PC-3 (cell line): Measurements from ENCODE around the gene USF3. TPM values are rescaled to one million over a fixed set of nuclear protein-coding genes. Genes with fewer than 3 reads are reported as not detected.

Source experiments
- ATAC-seq: fragments of 200-7000 bp; cut with Tn5 transposase; 2 replicates; pipeline ENCODE4 v1.9.1; 2020; ENCODE audit warnings: mild to moderate bottlenecking, moderate library complexity
- BruUV-seq: library from RNA; stranded (reverse); fragments of 400-500 nt; replicated peaks from 2 replicates; lab custom pipeline; 2021; lab: Mats Ljungman, UMichigan
- CTCF ChIA-PET: fragments of 300-600 bp; sonication (Branson Sonifier 250); formaldehyde crosslinking; loops from one replicate; lab custom pipeline; 2022; ENCODE audit warnings: antibody characterized with exemption; lab: Charles Lee
- POLR2A ChIA-PET: fragments of 300-600 bp; sonication (Branson Sonifier 250); formaldehyde crosslinking; loops from one replicate; lab custom pipeline; 2022; ENCODE audit warnings: antibody characterized with exemption; ENCODE audit not compliant: unreplicated experiment; lab: Charles Lee
- DNase-seq: peaks from one replicate; pipeline ENCODE4 v3.0.0-alpha.2; 2015
- H2AFZ ChIP-seq: fragments of 300-600 bp; sonication (generic); 2 replicates; pipeline ENCODE4 v1.6.0; 2016; ENCODE audit warnings: antibody characterized with exemption, low read length
- H3F3A ChIP-seq: fragments of 300-600 bp; sonication (generic); one replicate; pipeline ENCODE4 v1.6.0; 2017; ENCODE audit warnings: antibody characterized with exemption, low read length, control low read depth, mild to moderate bottlenecking; ENCODE audit not compliant: unreplicated experiment
- H3K27ac ChIP-seq: fragments of 300-600 bp; sonication (generic); 2 replicates; pipeline ENCODE4 v1.5.1; 2016; ENCODE audit warnings: mild to moderate bottlenecking, low read length
- H3K27me3 ChIP-seq: fragments of 300-600 bp; sonication (generic); 2 replicates; pipeline ENCODE4 v1.6.1; 2016; ENCODE audit warnings: low read length, mixed read lengths
- H3K36me3 ChIP-seq: fragments of 300-600 bp; sonication (generic); 2 replicates; pipeline ENCODE4 v1.6.1; 2016; ENCODE audit warnings: low read depth, mixed run types, low read length, mixed read lengths
- H3K4me1 ChIP-seq: fragments of 300-600 bp; sonication (generic); 2 replicates; pipeline ENCODE4 v1.5.1; 2016; ENCODE audit warnings: low read length; ENCODE audit not compliant: insufficient read depth
- H3K4me2 ChIP-seq: fragments of 300-600 bp; sonication (generic); 2 replicates; pipeline ENCODE4 v1.6.0; 2016; ENCODE audit warnings: low read length
- H3K4me3 ChIP-seq: fragments of 300-600 bp; sonication (generic); 2 replicates; pipeline ENCODE4 v1.5.1; 2016; ENCODE audit warnings: mild to moderate bottlenecking, low read length, mixed read lengths
- H3K79me2 ChIP-seq: fragments of 300-600 bp; sonication (generic); 2 replicates; pipeline ENCODE4 v1.6.1; 2017; ENCODE audit warnings: low read length, mixed read lengths
- H3K9ac ChIP-seq: fragments of 300-600 bp; sonication (generic); 2 replicates; pipeline ENCODE4 v1.6.0; 2016; ENCODE audit warnings: mild to moderate bottlenecking, low read length
- H3K9me2 ChIP-seq: fragments of 300-600 bp; sonication (generic); replicated peaks from 2 replicates; pipeline ENCODE4 v1.6.1; 2016; ENCODE audit warnings: mixed run types, low read length, mixed read lengths
- H3K9me3 ChIP-seq: fragments of 300-600 bp; sonication (generic); 2 replicates; pipeline ENCODE4 v1.6.1; 2016; ENCODE audit warnings: low read length, mixed read lengths
- H4K20me1 ChIP-seq: fragments of 300-600 bp; sonication (generic); 2 replicates; pipeline ENCODE4 v1.6.1; 2016; ENCODE audit warnings: low read length, mixed read lengths
- CTCF ChIP-seq: fragments of 300-600 bp; sonication (generic); conservative IDR thresholded peaks from 2 replicates; pipeline ENCODE4 v1.5.1; 2017; ENCODE audit warnings: antibody characterized with exemption, low read depth, mild to moderate bottlenecking, low read length
- EZH2 ChIP-seq: fragments of 300-600 bp; sonication (generic); IDR thresholded peaks from one replicate; pipeline ENCODE4 v1.6.1; 2017; ENCODE audit warnings: antibody characterized with exemption, mild to moderate bottlenecking, low read length; ENCODE audit not compliant: unreplicated experiment
- EZH2phosphoT487 ChIP-seq: fragments of 300-600 bp; sonication (generic); IDR thresholded peaks from 2 replicates; pipeline ENCODE4 v1.6.1; 2018; ENCODE audit warnings: mild to moderate bottlenecking, antibody characterized with exemption, low read length, borderline replicate concordance
- intact Hi-C: fragments of 100-400 bp; cut with micrococcal nuclease; formaldehyde crosslinking; loops from 2 replicates; pipeline ENCODE4 v1.9.0; 2023
- total RNA-seq: library from RNA; depleted of rRNA; stranded (reverse); fragments of >200 nt; gene quantifications from 2 replicates; pipeline ENCODE4 v1.2.3, GENCODE V29; 2014

Gene USF3
- total RNA-seq, 1 experiment from 2014 or later: 10.5 TPM

- no peak for DNase-seq
- Histone ChIP-seq H4K20me1 (no peaks in the 10 kb centered on the region), H3K27ac (no peak overlapping the region), H3K4me3 (no peak overlapping the region), H3K36me3 (0 out of 2 replicates have a peak, but pooled peaks cover 2% of the 10 kb centered on the region), H3K4me2 (no peak overlapping the region), H3K4me1 (no peaks in the 10 kb centered on the region), H3K9ac (no peak overlapping the region), H3K9me3 (no peaks in the 10 kb centered on the region), H3F3A (no peaks in the 10 kb centered on the region), H3K79me2 (no peaks in the 10 kb centered on the region), H3K27me3 (no peaks in the 10 kb centered on the region), H3K9me2 (no peaks in the 10 kb centered on the region), H2AFZ (no peak overlapping the region)
- BruUV-seq: no TSS peak
- TF ChIP-seq EZH2phosphoT487: no peak
- no peak for TF ChIP-seq EZH2
- TF ChIP-seq CTCF: no peak
- ATAC-seq: no peak
- POLR2A ChIA-PET: no interaction called here
- intact Hi-C loops: no loop called here
- CTCF ChIA-PET: no interaction called here
Observed at GRCh38 chr3:113676261-113676660, 20.2 kb downstream of the USF3 start.

- Histone ChIP-seq H3K4me3 (no peak overlapping the region), H3K9me2 (no peaks in the 10 kb centered on the region), H3K9me3 (no peaks in the 10 kb centered on the region), H3K27me3 (no peaks in the 10 kb centered on the region), H3K36me3 (0 out of 2 replicates have a peak, but pooled peaks cover 2% of the 10 kb centered on the region), H3K79me2 (no peaks in the 10 kb centered on the region), H2AFZ (no peak overlapping the region), H3F3A (no peaks in the 10 kb centered on the region), H3K9ac (no peak overlapping the region), H4K20me1 (no peaks in the 10 kb centered on the region), H3K27ac (no peak overlapping the region), H3K4me1 (no peaks in the 10 kb centered on the region), H3K4me2 (no peak overlapping the region)
- ChIA-PET CTCF (no interaction called here), POLR2A (no interaction called here)
- TF ChIP-seq CTCF (no peak), EZH2 (no peak), EZH2phosphoT487 (no peak)
- intact Hi-C loops: no loop called here
- DNase-seq (no peak), ATAC-seq (no peak)
- no TSS peak for BruUV-seq
Observed at GRCh38 chr3:113673593-113673992, 22.8 kb downstream of the USF3 start.

GRCh38 chr3:113668015-113668414 is 28.4 kb downstream of the USF3 start:
- no TSS peak for BruUV-seq
- peak; percentile 65 for ATAC-seq

More at GRCh38 chr3:113668015-113668414, 28.4 kb downstream of the USF3 start:
- ChIA-PET POLR2A (no interaction called here), CTCF (interaction anchor here (0.6 kb wide), 1 partner anchor 46 kb away, joined by 5 read pairs; no protein-coding TSS in a partner anchor)
- no peaks in the 10 kb centered on the region for H3K79me2 ChIP-seq
- DNase-seq: no peak
- no peaks in the 10 kb centered on the region for H3K36me3 ChIP-seq
- intact Hi-C loops: no loop called here
- no peak overlapping the region for H3K4me2 ChIP-seq
- H3F3A ChIP-seq: no peaks in the 10 kb centered on the region
- H2AFZ ChIP-seq: no peak overlapping the region
- no peaks in the 10 kb centered on the region for H3K27me3 ChIP-seq
- no peaks in the 10 kb centered on the region for H4K20me1 ChIP-seq
- TF ChIP-seq EZH2phosphoT487 (no peak), CTCF (no peak), EZH2 (no peak)
- 0 out of 2 replicates have a peak, but pooled peaks cover 5% of the 10 kb centered on the region for H3K4me1 ChIP-seq
- no peak overlapping the region for H3K9ac ChIP-seq
- no peak overlapping the region for H3K4me3 ChIP-seq
- H3K9me3 ChIP-seq: no peaks in the 10 kb centered on the region
- no peaks in the 10 kb centered on the region for H3K9me2 ChIP-seq
- no peak overlapping the region for H3K27ac ChIP-seq
